Measurements from ENCODE around the gene TENM4. TPM values are rescaled to one million over a fixed set of nuclear protein-coding genes. Genes with fewer than 3 reads are reported as not detected.

The TENM4 gene
- total and polyA plus RNA-seq, 10 of the 15 experiments (the other 5 are each of a cell fraction or from before 2014, with no cell fraction given) = 0.03 to 0.12 (median 0.06) TPM; not detected in 7

DNA sequence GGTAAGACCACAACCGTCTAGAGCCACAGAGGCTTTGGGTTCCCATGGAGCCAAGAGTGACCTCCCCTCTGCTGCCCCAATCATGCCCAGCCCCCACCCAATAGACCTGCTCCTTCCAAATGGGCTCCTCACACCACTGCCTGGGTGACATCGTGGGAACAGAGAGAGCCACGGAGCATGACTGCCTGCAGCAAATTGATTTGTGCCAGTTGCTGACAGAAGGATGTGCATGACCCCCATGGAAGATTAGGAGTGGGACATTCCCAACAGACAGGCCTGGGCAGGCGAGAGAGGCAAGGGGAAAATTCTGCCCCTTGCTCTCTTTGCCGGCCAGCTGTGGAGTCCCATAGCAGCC is 88.5 kb downstream of the TENM4 start (continued):
- TF ChIP-seq NFYB (IDR thresholded peaks at IDR 0.05; ENCODE audit: insufficient read depth, low read depth, low read length) (no peak), ZNF384 (IDR thresholded peaks at IDR 0.05; ENCODE audit: borderline replicate concordance, low read depth, low read length) (no peak), NR2C2 (IDR thresholded peaks at IDR 0.05; ENCODE audit: borderline replicate concordance, control insufficient read depth, insufficient read length, low read depth) (no peak), POLR2AphosphoS2 (IDR thresholded peaks at IDR 0.05; ENCODE audit: low read depth, low read length) (no peak), MYB (IDR thresholded peaks at IDR 0.05; ENCODE audit: borderline replicate concordance, low read depth, low read length) (no peak), PAX8 (IDR thresholded peaks at IDR 0.05) (no peak), SUZ12 (IDR thresholded peaks at IDR 0.05; ENCODE audit: unreplicated experiment) (no peak)
- TF ChIP-seq, protein P1, sequence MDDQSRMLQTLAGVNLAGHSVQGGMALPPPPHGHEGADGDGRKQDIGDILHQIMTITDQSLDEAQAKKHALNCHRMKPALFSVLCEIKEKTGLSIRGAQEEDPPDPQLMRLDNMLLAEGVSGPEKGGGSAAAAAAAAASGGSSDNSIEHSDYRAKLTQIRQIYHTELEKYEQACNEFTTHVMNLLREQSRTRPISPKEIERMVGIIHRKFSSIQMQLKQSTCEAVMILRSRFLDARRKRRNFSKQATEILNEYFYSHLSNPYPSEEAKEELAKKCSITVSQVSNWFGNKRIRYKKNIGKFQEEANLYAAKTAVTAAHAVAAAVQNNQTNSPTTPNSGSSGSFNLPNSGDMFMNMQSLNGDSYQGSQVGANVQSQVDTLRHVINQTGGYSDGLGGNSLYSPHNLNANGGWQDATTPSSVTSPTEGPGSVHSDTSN (IDR thresholded peaks at IDR 0.05; ENCODE audit: insufficient replicate concordance, low read depth, low read length) = no peak
- TF ChIP-seq, protein P2, sequence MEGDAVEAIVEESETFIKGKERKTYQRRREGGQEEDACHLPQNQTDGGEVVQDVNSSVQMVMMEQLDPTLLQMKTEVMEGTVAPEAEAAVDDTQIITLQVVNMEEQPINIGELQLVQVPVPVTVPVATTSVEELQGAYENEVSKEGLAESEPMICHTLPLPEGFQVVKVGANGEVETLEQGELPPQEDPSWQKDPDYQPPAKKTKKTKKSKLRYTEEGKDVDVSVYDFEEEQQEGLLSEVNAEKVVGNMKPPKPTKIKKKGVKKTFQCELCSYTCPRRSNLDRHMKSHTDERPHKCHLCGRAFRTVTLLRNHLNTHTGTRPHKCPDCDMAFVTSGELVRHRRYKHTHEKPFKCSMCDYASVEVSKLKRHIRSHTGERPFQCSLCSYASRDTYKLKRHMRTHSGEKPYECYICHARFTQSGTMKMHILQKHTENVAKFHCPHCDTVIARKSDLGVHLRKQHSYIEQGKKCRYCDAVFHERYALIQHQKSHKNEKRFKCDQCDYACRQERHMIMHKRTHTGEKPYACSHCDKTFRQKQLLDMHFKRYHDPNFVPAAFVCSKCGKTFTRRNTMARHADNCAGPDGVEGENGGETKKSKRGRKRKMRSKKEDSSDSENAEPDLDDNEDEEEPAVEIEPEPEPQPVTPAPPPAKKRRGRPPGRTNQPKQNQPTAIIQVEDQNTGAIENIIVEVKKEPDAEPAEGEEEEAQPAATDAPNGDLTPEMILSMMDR (IDR thresholded peaks at IDR 0.05 in 2 of 3, conservative IDR thresholded peaks at IDR 0.05 in 1 of 3; ENCODE audit: control insufficient read depth in 2 of 3, extremely low read depth in 1 of 3, insufficient read depth in 1 of 3, low read depth in 3 of 3, low read length in 3 of 3) = no peak
